Inflammatory macrophage treated with lipopolysaccharide for 1 hour (primary cell): ENCODE data around the gene MORN5.
A peak's percentile ranks its signal among the peaks of the same experiment; 100 is the strongest.

ENCODE experiments used
- DNase-seq, 2 donors: peaks; one replicate each; pipeline ENCODE4 v3.0.0-alpha.2; 2020 to 2022

MORN5 gene

GRCh38 chr9:122159026-122159924, at the start of gene MORN5, which contains the start of gene NDUFA8:
MORN5 (plus strand) TSS chr9:122159908; CDS start chr9:122159973, 65 bp downstream.
NDUFA8 (minus strand) TSS chr9:122159779; CDS start chr9:122159677, 102 bp downstream.
- peak; percentile 93 to 98 for DNase-seq

DNA sequence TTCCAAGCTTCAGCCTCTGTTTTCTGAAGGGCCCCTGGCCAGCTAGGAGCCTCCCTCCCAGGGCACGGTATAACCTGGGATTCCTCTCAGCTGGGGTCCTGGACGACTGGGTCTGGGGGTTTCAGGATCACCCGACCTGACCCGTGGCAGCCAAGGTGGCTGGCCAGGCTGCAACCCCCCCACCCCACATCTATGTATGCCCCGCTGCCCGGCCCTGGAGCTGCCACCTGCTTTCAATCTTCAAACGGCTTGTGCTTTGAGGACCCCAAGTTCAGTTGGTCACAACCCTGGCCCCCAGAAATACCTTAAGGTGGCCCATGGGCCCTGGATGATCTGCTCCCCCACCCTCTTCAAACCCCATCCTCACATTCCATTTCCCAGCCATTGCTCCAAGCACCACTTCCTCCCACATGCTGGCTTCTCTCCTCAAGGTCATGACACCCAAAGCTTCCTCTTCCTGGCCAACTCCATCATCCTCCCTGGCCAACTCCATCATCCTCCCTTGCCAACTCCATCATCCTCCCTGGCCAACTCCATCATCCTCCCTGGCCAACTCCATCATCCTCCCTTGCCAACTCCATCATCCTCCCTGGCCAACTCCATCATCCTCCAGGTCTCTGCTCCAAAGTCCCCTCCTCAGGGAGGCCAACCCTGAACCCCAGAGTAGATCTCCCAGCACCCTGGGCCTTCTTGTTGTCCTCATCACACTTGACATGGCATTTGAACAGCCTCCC, 49.4 kb upstream of the MORN5 start:
- DNase-seq = no peak

DNA sequence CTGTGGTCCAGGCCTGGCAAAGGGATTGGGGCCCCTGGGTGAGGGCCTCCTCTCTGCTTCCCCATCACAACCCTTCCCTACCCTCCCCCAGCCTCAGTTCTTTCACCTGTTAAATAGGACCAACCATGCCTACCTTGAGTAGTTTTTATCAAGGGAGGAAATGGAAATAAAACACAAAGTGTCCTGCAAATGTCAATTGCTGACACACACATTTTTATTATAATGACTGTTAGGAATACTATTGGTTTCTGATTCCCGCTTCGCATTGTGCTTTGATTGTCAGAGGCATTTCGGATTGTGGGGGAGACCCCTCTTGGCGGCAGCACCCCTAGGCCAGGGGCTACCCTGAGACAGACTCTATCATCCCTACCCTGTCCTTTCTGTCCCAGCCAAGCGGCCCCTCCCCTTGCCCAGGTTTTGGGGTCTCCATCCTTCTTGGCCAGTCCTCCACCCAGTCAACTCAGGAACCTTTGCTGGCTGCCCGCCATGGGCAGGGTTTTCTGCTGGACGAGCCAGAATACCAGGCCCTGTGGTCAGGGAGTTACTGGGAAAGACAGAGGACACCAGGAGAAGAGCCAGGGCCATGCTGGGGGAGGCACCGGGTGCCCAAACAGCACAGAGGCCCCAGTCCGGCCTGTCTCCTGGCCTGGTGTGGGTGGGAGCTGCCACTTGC, 48.2 kb upstream of the MORN5 start:
- DNase-seq = no peak

- DNase-seq = no peak
Measured at GRCh38 chr9:122112238-122112637, 47.5 kb upstream of the MORN5 start.

DNA sequence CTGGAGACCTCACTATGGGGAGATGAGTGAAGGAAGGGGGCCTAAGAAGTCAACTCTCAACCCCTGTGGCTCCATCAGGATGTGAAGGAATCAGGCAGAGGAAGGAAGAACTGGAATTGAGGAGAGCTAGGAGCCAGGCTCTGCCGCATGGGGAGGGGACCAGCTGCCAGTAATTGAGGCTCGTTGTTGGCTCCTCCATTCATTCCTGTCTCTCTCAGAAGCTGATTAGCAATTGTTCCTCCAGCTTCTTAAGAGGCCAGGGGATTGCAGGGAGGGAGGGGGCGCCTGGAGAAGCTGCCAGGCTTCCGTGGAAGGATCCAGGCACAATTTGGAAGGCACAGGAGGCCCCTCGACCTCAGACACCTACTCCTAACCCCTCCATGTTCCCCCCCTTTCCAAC, 46.1 kb upstream of the MORN5 start:
- DNase-seq = no peak

- DNase-seq = no peak
Measured at GRCh38 chr9:122115176-122116035, 44.3 kb upstream of the MORN5 start.

GRCh38 chr9:122116040-122116439, 43.7 kb upstream of the MORN5 start:
- no peak for DNase-seq

DNA sequence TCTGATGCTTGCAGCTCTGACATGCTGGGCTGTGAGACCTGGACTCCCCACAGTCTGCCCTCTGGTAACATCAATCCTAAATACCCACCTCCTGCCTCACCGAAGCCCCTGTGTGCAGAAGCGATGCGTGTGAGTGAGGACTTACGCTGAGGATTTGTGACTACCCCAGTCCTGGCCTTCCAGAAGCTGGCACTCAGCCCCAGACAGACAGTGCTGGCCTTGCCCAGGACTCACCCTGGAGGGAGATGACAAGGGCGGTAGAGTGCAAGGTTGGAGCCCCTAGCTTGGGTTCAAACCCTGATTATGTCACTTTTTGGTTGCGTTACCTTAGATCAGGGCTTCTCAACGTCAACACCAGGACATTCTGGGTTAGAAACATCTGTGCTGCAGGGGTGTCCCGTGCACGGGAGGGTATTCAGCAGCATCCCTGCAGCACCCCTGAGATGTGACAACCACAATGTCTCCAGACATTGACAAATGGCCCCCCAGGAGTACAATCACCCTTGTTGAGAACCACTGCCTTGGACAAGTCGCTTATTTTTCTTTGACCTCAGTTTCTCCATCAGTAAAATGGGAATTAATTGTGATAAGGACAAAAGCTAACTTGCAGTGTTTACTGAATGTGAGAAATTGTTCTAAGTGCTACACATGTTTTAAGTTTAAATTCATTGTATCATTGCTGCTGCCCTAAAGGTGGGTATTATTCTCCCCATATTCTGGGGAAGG, 43.1 kb upstream of the MORN5 start:
- no peak for DNase-seq

DNA sequence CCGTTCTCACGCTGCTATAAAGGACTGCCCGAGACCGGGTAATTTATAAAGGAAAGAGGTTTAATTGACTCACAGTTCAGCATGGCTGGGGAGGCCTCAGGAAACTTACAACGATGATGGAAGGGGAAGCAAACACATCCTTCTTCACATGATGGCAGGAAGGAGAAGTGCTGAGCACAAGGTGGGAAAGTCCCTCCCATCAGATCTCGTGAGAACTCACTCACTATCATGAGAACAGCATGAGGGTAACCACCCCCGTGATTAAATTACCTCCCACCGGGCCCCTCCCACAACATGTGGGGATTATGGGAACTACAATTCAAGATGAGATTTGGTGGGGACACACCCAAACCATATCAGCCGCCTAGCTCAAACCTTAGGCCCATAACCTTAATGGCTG, 42.5 kb upstream of the MORN5 start:
- peak; percentile 14 to 22 for DNase-seq

DNA sequence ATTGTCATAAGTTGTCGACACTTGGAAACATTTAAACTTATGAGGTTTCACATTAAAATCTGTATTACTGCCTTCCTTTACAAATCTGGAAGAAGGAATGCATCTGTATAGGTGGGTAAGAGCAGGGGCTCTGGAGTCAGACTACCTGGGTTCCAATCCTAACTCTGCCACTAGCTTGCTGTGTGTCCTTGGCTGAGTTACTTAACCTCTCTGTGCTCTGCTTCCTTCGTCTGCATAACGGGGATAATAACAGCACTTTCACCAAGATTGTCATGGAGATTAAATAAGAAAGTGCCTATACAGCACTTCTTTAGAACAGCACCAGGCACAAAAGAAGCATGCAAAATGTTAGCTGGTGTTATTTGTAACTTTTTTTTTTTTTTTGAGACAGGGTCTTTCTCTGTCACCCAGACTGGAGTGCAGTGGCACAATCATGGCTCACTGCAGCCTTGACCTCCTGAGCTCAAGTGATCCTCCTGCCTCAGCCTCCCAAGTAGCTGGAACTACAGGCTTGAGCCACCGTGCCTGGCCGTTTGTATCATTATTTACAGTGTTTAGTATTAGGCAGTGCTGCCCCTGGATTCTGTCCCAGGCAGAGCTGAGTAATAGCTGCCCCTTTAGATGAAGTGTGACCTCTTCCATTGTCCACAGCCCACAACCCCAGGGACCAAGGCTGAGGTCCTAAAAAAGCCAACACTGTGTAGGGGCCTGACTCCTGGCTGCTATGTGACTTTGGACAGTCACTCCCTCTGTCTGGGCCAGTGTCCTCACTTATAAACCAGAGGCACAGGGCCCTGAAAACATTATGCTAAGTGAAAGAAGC, 41.2 kb upstream of the MORN5 start:
- DNase-seq = no peak

GRCh38 chr9:122119166-122119521, 40.6 kb upstream of the MORN5 start:
- no peak for DNase-seq

GRCh38 chr9:122119721-122120120, 40.0 kb upstream of the MORN5 start:
- no peak for DNase-seq

- no peak for DNase-seq
Measured at GRCh38 chr9:122120316-122121071, 39.2 kb upstream of the MORN5 start.

GRCh38 chr9:122121391-122121790, 38.3 kb upstream of the MORN5 start:
- no peak for DNase-seq

- DNase-seq = no peak
Measured at GRCh38 chr9:122121931-122122330, 37.8 kb upstream of the MORN5 start.

- DNase-seq = no peak
Measured at GRCh38 chr9:122122468-122122867, 37.2 kb upstream of the MORN5 start.

- DNase-seq = peak; percentile 56 to 96
Measured at GRCh38 chr9:122122903-122123632, 36.6 kb upstream of the MORN5 start.

DNA sequence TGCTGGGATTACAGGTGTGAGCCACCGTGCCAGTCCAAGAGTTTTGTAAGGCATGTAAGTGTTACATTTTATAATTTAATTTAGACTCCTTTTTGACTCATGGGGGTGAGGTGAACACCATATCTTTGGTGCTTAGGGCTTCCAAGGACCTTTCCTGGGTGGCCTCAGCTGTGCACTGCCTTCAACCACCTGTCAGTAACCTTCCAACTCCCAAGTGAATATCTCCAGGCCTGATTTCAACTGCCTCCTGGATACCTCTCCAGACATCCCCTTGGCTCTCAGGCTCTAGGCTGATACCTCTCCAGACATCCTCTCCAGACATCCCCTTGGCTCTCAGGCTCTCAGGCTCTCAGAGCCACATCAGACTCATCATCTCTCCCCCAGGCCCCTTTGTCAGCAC, 35.7 kb upstream of the MORN5 start:
- no peak for DNase-seq

DNA sequence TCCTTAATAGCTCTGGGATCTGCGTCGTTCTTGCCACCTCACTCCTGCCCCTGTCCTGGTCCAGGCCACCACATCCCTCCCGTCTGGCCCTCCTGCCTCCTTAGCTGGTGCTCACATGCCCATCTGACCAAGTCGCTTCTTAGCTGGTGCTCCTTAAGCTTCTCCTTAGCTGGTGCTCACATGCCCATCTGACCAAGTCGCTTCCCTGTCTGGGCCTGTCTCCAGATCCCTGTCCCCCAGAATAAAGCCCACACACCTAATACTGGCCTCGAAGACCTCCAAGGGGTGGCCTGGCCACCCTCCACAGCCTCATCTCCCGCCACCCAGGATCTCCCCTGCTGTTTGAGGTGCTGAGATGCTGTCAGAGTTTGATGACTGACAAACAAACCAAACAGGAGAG, 35.2 kb upstream of the MORN5 start:
- no peak for DNase-seq
